ENCODE results near the gene FAM171A1. TPM values are rescaled to one million over a fixed set of nuclear protein-coding genes. Genes with fewer than 3 reads are reported as not detected.

The FAM171A1 gene
- total and polyA plus RNA-seq, 5 experiments from 2014 or later = 6.1 to 16.0 (median 12.9) TPM

DNA sequence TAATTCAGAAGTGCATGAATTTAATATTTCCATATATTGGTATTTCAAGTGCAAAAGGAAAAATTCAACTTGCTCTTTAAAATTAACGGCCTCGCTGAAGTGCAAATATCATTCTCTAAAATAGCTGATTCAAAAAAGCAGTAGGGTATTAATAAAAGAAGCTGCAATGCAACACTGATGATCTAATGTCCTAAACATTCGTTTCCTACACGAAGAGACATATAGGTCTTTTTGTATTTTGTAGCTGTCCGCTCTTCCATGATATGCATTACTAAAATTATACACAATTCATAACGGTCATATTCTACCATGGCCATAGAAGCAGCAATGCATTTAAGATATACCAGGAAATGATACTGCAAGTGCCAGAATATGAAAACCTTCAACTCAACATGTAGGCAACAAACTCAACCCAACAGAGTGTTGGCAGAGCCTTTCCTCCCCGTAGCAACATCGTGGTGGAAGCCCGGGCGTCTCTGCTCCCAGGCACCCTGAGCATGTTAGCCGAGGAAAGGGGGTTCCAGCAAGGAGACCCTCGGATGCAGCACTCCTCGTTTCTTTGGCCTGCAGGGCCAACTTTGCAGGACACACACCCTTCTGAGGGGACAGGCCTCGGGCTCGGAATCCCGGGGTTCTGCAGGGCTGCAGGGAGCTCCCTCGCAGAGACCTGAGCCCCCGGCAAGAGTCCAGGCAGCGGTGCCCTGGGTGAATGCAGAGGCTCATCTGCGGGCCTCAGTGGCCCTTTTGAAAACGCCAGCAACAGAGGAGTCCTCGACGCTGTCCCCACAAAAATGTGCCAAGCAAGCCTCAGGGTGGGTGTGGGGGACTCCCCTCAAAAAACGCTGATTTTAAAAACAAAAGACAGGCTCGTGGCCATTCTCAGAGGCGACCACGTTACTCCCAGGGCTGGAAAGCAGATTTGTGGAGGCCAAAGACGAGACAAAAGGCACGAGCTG, 1.6 kb downstream of the FAM171A1 start:
- Mint-ChIP-seq H3K4me3 (peak overlapping the region; percentile 75 to 86 (median 82)), H3K4me1 (peaks cover 5 to 11% (median 7%) of the 10 kb centered on the region in 4 donors), H3K27ac (peak overlapping the region in 9 of 10 donors; percentile 3 to 84 (median 67)), H3K36me3 (no peaks in the 10 kb centered on the region), H3K27me3 (peaks cover 10 to 45% (median 28%) of the 10 kb centered on the region in 5 donors), H3K9me3 (no peaks in the 10 kb centered on the region)
- ATAC-seq = no peak
- POLR2A ChIA-PET = interaction anchor here (0.7 to 1.6 kb wide), 6 partner anchors 9 to 206 kb away, joined by 3 to 7 read pairs (median 4); partner anchors contain the start of gene NMT2
- peak in 3 of 10 donors; percentile 5 to 9 (median 5) for DNase-seq

DNA sequence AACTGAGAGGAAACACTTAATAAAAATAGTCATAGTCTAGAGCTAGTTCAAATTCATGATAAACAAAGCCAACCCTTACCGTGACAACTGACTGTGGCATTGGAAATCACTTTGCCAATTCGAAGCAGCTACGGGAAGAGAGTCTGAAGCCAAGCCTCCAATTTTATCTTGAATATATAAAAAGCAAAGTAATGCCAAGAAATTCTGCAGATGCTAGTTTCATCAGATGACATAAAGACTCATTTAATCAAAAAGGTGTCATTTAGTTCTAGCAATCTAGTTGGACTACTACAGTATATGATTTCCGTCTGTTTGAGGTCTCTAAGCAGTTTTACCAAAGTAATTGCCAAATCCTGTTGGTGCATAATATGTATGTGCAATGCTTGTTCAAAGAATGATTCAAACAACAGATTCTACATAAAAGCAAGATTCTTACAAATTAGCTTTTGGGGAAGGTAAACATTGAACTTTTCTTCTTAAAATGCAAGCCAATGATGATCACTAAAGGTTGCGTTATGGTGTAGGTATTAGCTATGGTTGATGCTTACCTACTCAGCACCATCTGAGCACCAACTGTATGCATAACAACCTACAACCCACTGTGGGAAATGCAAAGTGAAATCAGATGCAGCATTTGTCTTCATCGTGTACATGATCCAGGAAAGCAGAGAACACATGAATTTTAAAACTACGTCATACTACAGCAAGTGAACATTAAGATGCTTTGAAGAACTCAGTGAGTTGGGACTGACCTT, 2.8 kb downstream of the FAM171A1 start:
- POLR2A ChIA-PET = no interaction called here
- Mint-ChIP-seq H3K4me1 (peaks cover 5 to 11% (median 7%) of the 10 kb centered on the region in 4 donors), H3K36me3 (no peaks in the 10 kb centered on the region), H3K27ac (no peak overlapping the region), H3K27me3 (peaks cover 10 to 41% (median 34%) of the 10 kb centered on the region in 5 donors), H3K4me3 (peak overlapping the region in 1 of 10 donors; percentile 5), H3K9me3 (no peaks in the 10 kb centered on the region)
- ATAC-seq = no peak
- no peak for DNase-seq

DNA sequence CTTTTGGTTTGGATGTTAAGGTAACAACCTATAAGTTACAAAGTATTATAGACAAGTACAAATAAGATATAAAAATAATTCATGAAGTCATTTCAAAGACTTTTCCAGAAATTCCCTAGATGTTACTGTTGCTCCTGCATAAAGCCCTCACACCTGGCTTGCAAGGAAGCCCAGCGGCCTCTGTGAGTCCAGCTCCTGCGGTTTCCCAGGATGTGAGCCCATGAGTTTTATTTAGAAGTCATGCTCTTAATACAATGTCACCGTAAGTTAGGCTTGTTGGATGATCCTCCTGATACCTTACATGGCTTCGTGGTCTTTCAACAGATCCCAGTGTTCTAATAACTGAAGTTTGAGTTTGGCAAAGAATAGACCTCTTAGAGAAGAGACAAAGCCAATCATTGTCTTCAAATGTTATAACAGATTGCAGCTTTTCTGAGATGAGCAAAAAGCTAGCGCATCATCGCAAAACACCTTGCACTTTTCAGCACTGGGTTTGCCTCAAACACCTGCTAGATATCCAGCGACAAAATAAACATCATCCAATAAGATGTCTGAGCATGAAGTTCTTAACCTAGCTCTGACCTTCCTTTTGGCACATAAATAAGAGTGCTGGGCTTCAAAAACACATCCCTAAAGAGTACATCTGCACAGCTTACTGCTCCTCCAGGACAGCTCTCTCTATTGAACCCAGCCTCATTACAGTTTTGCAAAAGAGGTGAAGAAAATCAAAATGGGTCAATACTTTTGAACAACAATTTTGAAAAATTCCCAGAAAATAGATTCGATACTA, 3.6 kb downstream of the FAM171A1 start:
- ATAC-seq = no peak
- H3K4me3 Mint-ChIP-seq = no peak overlapping the region

DNA sequence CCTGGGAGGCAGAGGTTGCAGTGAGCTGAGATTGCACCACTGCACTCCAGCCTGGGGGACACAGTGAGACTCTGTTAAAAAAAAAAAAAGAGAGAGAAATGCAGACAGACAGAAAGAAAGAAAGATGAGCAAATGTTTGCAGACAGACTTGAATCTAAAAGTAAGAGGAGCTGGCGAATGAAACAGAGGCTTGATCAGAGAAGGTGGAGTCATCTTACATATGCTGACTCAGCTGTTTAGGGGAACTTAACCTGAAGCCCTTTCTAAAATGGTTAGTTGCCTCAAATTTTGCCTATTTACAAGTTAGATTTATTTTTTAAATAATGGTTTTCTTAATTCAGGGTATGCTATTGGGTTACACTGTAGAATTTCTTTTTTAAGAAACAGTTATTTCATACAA, 5.4 kb downstream of the FAM171A1 start:
- POLR2A ChIA-PET = interaction anchor here (0.7 kb wide), 1 partner anchor 274 kb away, joined by 3 read pairs; no protein-coding TSS in a partner anchor
- Mint-ChIP-seq H3K4me3 (no peak overlapping the region), H3K9me3 (no peaks in the 10 kb centered on the region), H3K27me3 (peaks cover 4 to 33% (median 30%) of the 10 kb centered on the region in 5 donors), H3K27ac (no peak overlapping the region), H3K4me1 (peaks cover 1 to 10% (median 6%) of the 10 kb centered on the region in 4 donors), H3K36me3 (peaks cover 0 to 5% (median 0%) of the 10 kb centered on the region in 3 donors)
- ATAC-seq (no peak), DNase-seq (no peak)

More for the DNA sequence above, 3.6 kb downstream of the FAM171A1 start:
- peaks cover 6 to 41% (median 35%) of the 10 kb centered on the region in 5 donors for H3K27me3 Mint-ChIP-seq
- no peak overlapping the region for H3K27ac Mint-ChIP-seq
- H3K4me1 Mint-ChIP-seq = peaks cover under 1 to 11% (median 6%) of the 10 kb centered on the region in 4 donors
- no peaks in the 10 kb centered on the region for H3K9me3 Mint-ChIP-seq
- peaks cover 0 to 5% (median 0%) of the 10 kb centered on the region in 3 donors for H3K36me3 Mint-ChIP-seq
- DNase-seq = no peak
- POLR2A ChIA-PET = no interaction called here

DNA sequence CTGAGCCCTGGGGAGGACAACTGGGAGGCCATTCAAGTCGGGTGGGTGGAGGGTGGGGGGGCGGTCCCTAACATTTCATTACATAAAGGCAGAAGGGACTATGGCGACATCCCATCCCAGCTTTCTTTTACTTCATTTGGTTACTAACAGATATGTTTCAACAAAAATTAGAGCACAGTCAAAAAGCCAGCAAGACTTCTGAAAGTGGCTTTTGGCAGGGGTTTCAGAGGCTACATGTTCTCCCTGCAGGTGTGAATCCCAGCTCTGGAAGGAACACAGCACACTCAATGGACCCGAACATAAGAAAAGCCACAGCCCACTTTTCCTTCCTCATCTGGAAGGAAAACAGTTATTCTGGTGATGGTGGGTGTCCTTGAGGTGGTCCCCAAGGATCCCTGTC, 7.1 kb downstream of the FAM171A1 start:
- Mint-ChIP-seq H3K9me3 (no peaks in the 10 kb centered on the region), H3K27ac (no peak overlapping the region), H3K27me3 (peaks cover 4 to 30% (median 25%) of the 10 kb centered on the region in 5 donors), H3K4me1 (peaks cover 0 to 6% (median 2%) of the 10 kb centered on the region in 4 donors), H3K4me3 (no peak overlapping the region), H3K36me3 (peaks cover 0 to 5% (median 0%) of the 10 kb centered on the region in 3 donors)
- DNase-seq = no peak
- no peak for ATAC-seq
- POLR2A ChIA-PET = no interaction called here

DNA sequence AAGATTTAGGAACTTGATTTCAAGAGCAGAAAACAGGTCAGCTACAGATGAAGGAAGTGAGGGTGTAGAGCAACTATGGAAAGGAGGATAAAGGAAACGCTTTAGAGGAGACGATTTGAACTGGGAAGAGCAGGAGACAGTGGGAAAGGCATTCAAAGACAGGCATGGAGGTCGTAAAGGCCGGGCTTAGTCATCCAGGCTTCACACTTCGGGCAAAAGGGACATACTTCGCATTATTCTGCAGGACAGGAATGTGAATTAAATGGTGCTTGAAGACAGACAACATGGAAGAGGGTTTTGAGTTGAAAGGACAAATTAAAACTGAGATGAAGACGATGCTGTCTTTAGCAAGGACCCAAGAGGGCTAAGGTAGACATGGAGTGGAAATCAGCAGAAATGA, 8.1 kb downstream of the FAM171A1 start:
- H3K9me3 Mint-ChIP-seq = no peaks in the 10 kb centered on the region
- peak overlapping the region in 1 of 10 donors; percentile 36 for H3K27ac Mint-ChIP-seq
- no peak for ATAC-seq
- H3K4me3 Mint-ChIP-seq = no peak overlapping the region
- H3K36me3 Mint-ChIP-seq = peaks cover 0 to 5% (median 0%) of the 10 kb centered on the region in 3 donors
- H3K4me1 Mint-ChIP-seq = peaks cover 0 to 6% (median 2%) of the 10 kb centered on the region in 4 donors
- DNase-seq = no peak
- H3K27me3 Mint-ChIP-seq = peaks cover 3 to 30% (median 20%) of the 10 kb centered on the region in 5 donors
- POLR2A ChIA-PET = interaction anchor here (0.6 kb wide), 2 partner anchors 198 to 398 kb away, joined by 3 to 8 read pairs; no protein-coding TSS in a partner anchor

DNA sequence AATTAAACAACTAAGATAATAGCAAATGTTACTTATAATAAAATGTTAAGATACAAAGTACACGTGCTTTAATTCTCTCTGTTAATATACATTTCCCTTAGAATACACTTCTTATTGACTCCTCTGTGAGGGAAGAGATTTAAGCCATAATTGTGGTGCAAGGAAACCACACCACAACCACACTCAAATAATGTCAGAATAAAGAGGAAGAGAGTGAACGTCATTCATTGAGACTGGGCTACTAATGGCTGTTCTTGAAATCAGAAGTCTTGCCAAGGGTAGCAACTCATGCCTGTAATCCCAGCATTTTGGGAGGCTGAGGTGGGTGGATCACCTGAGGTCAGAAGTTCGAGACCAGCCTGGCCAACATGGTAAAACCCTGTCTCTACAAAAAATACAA, 10.0 kb downstream of the FAM171A1 start:
- H3K27me3 Mint-ChIP-seq = peaks cover 6 to 30% (median 22%) of the 10 kb centered on the region in 5 donors
- H3K4me3 Mint-ChIP-seq = no peak overlapping the region
- H3K36me3 Mint-ChIP-seq = peaks cover 0 to 5% (median 0%) of the 10 kb centered on the region in 3 donors
- ATAC-seq (peak in 1 of 2 donors; percentile 51), DNase-seq (peak in 2 of 10 donors; percentile 7 to 23)
- peaks cover 0 to 6% (median 2%) of the 10 kb centered on the region in 4 donors for H3K4me1 Mint-ChIP-seq
- POLR2A ChIA-PET = interaction anchor here (0.9 kb wide), 1 partner anchor 8 kb away, joined by 3 read pairs; no protein-coding TSS in a partner anchor
- no peaks in the 10 kb centered on the region for H3K9me3 Mint-ChIP-seq
- no peak overlapping the region for H3K27ac Mint-ChIP-seq

DNA sequence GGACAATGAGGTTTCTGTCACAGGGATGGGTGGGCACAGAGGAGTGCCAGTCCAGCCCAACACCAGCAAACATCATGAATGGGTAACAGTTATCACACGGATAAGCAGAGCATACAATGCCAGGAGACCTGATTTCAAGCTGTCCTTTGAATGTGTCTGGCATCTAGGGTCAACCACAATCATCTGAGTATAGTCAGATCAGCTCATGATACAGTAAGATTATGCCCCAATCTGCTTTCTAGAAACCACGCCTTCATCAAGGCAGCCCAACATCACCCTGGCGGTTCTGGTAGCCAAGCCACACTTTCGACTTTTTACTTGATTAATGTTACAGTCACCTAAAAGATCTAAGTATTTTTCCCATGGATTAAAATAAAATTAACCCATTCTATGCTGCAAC, 10.5 kb downstream of the FAM171A1 start:
- H3K27me3 Mint-ChIP-seq = peaks cover 6 to 30% (median 22%) of the 10 kb centered on the region in 5 donors
- DNase-seq = no peak
- ATAC-seq = no peak
- H3K9me3 Mint-ChIP-seq = no peaks in the 10 kb centered on the region
- peaks cover 0 to 5% (median 0%) of the 10 kb centered on the region in 3 donors for H3K36me3 Mint-ChIP-seq
- H3K4me3 Mint-ChIP-seq = no peak overlapping the region
- H3K4me1 Mint-ChIP-seq = peaks cover 0 to 6% (median 2%) of the 10 kb centered on the region in 4 donors
- POLR2A ChIA-PET = interaction anchor here (0.9 kb wide), 1 partner anchor 9 kb away, joined by 3 read pairs; no protein-coding TSS in a partner anchor
- no peak overlapping the region for H3K27ac Mint-ChIP-seq

DNA sequence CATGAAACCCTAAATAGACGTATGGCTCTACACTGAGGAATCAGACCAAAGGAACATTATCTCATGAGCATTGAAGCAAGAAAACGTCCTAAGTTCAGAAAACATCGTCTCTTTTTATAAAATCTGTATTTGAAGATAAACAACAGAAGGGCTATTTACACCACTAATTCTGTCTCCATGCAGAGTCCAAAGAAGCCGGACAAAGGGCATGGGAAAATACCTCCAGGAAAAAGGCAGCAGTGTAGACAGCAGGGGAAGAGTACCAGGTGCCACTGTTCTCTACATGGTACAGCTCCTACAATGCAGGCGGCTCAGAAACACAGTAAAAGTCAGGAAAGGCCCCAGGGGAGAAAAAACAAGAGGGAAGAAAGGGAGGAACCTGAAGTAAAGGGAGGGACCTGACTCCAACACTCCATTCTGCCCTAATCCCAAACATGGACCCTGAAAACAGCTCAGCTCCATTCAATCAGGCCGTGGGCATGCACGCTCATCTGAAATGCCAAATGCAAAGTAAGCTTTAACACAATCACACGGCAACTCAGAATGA, 17.5 kb downstream of the FAM171A1 start:
- Mint-ChIP-seq H3K27ac (no peak overlapping the region), H3K4me1 (peaks cover 0 to 2% (median 0%) of the 10 kb centered on the region in 4 donors), H3K27me3 (peaks cover 12 to 24% (median 13%) of the 10 kb centered on the region in 5 donors), H3K36me3 (peaks cover 0 to 3% (median 0%) of the 10 kb centered on the region in 3 donors), H3K9me3 (peaks cover 0 to 2% (median 0%) of the 10 kb centered on the region in 9 donors), H3K4me3 (no peak overlapping the region)
- DNase-seq = no peak
- ATAC-seq = no peak
- POLR2A ChIA-PET = no interaction called here

DNA sequence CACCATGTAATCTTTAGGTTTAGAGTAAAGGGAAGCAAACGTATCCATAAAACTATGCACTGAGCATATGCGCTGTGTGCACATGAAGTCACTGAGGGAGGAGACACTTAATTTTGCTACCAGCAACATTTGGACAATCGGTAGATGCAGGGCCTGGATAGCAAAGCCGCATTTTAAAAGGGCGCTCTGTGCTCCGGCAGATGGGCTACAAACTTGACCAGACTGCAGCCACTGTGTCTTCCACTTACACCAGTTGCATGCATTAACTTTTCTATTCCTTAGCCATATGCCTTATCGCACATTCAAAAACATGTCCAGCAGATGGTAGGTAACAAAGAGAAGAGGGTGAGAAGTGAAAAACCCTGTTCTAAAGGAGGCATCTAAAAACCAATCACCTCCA, 18.3 kb downstream of the FAM171A1 start:
- peaks cover 0 to 2% (median 0%) of the 10 kb centered on the region in 9 donors for H3K9me3 Mint-ChIP-seq
- H3K4me1 Mint-ChIP-seq = peaks cover 0 to 2% (median 0%) of the 10 kb centered on the region in 4 donors
- no peak overlapping the region for H3K4me3 Mint-ChIP-seq
- H3K27ac Mint-ChIP-seq = no peak overlapping the region
- POLR2A ChIA-PET = no interaction called here
- H3K27me3 Mint-ChIP-seq = peaks cover 12 to 24% (median 13%) of the 10 kb centered on the region in 5 donors
- peaks cover 0 to 3% (median 0%) of the 10 kb centered on the region in 3 donors for H3K36me3 Mint-ChIP-seq
- ATAC-seq = no peak
- DNase-seq = no peak

DNA sequence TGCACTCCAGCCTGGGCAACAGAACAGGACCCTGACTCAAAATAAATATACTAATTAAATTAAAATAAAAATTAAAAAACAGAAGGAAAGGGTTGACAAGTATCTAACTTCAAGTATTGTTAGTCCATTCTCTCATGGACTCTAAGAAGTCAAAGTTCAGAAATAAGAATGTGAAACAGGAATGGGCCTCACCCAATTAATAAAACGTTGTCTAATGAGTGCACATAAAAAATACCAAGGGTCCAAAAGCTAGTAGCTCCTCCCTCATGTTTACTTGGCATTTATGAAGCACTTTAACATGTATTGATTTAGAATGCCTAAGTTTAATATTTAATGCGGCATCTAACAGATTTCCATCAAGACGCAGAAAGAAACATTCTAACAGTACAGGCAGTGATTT, 18.9 kb downstream of the FAM171A1 start:
- no peak overlapping the region for H3K27ac Mint-ChIP-seq
- peaks cover 0 to 2% (median 0%) of the 10 kb centered on the region in 4 donors for H3K4me1 Mint-ChIP-seq
- H3K27me3 Mint-ChIP-seq = peaks cover 13 to 24% (median 13%) of the 10 kb centered on the region in 5 donors
- H3K9me3 Mint-ChIP-seq = peaks cover 0 to 2% (median 0%) of the 10 kb centered on the region in 9 donors
- ATAC-seq (no peak), DNase-seq (no peak)
- no peak overlapping the region for H3K4me3 Mint-ChIP-seq
- peaks cover 0 to 3% (median 0%) of the 10 kb centered on the region in 3 donors for H3K36me3 Mint-ChIP-seq
- POLR2A ChIA-PET = no interaction called here

Measured in naive thymus-derived CD8-positive, alpha-beta T cell (primary cell).